HepG2 (cell line): ENCODE data around the gene RIPPLY2. TPM values are rescaled to one million over a fixed set of nuclear protein-coding genes. Genes with fewer than 3 reads are reported as not detected.

ENCODE experiments used
- DBP ChIP-seq: sonication (generic); formaldehyde crosslinking; IDR thresholded peaks from 2 replicates; pipeline ENCODE4 v1.4.0; 2020; ENCODE audit warnings: missing genetic modification reagents; ENCODE audit errors: not compliant biosample characterization
- GMEB2 ChIP-seq: IDR thresholded peaks from 2 replicates; pipeline ENCODE4 v1.6.1; 2016; ENCODE audit warnings: missing biosample characterization, missing genetic modification reagents, low read depth
- HDAC1 ChIP-seq: sonication (generic); formaldehyde crosslinking; IDR thresholded peaks from 2 replicates; pipeline ENCODE4 v1.5.1; 2020; ENCODE audit warnings: mild to moderate bottlenecking, missing genetic modification reagents
- HHEX ChIP-seq: IDR thresholded peaks from 2 replicates; pipeline ENCODE4 v1.6.1; 2016; ENCODE audit warnings: control low read depth
- KLF16 ChIP-seq, 2 experiments: sonication (generic) in 1 of 2; formaldehyde crosslinking in 1 of 2; IDR thresholded peaks; 2 replicates each; pipeline versions ENCODE4 v1.6.1 to v1.8.0; 2016 to 2023; ENCODE audit warnings: missing genetic modification reagents in 2 of 2, missing compliant biosample characterization in 1 of 2
- MZF1 ChIP-seq: sonication (generic); formaldehyde crosslinking; IDR thresholded peaks from 2 replicates; pipeline ENCODE4 v1.8.1; 2023; ENCODE audit warnings: mild to moderate bottlenecking, missing genetic modification reagents, borderline replicate concordance
- NFRKB ChIP-seq: fragments of 450-650 bp; IDR thresholded peaks from 2 replicates; pipeline ENCODE4 v1.6.1; 2017
- PHF20 ChIP-seq: sonication (generic); formaldehyde crosslinking; IDR thresholded peaks from 2 replicates; pipeline ENCODE4 v1.5.0; 2020; ENCODE audit warnings: mild to moderate bottlenecking, missing genetic modification reagents
- PREB ChIP-seq: sonication (generic); formaldehyde crosslinking; IDR thresholded peaks from 2 replicates; pipeline ENCODE4 v1.4.0; 2020; ENCODE audit warnings: missing genetic modification reagents
- ZFP36L2 ChIP-seq: sonication (generic); formaldehyde crosslinking; IDR thresholded peaks from 2 replicates; pipeline ENCODE4 v1.4.0; 2020; ENCODE audit warnings: missing genetic modification reagents
- ZHX1 ChIP-seq: sonication (generic); formaldehyde crosslinking; IDR thresholded peaks from 2 replicates; pipeline ENCODE4 v1.8.1; 2022; ENCODE audit warnings: low read depth, mild to moderate bottlenecking, missing genetic modification reagents
- ZNF256 ChIP-seq: sonication (generic); formaldehyde crosslinking; conservative IDR thresholded peaks from 2 replicates; pipeline ENCODE4 v1.4.0; 2020; ENCODE audit warnings: missing genetic modification reagents
- ZNF512B ChIP-seq: sonication (generic); formaldehyde crosslinking; IDR thresholded peaks from 2 replicates; pipeline ENCODE4 v1.5.1; 2020; ENCODE audit warnings: missing genetic modification reagents, mild to moderate bottlenecking, borderline replicate concordance
- ZNF577 ChIP-seq: sonication (generic); formaldehyde crosslinking; IDR thresholded peaks from 2 replicates; pipeline ENCODE4 v1.4.0; 2020; ENCODE audit warnings: mild to moderate bottlenecking, low read depth, missing genetic modification reagents, borderline replicate concordance
- ZNF616 ChIP-seq: sonication (generic); formaldehyde crosslinking; IDR thresholded peaks from 2 replicates; pipeline ENCODE4 v1.5.0; 2020; ENCODE audit warnings: low read depth, mild to moderate bottlenecking, missing genetic modification reagents
- ZNF768 ChIP-seq: sonication (generic); formaldehyde crosslinking; IDR thresholded peaks from 2 replicates; pipeline ENCODE4 v1.4.0; 2020; ENCODE audit warnings: missing genetic modification reagents
- ZNF790 ChIP-seq: sonication (generic); formaldehyde crosslinking; IDR thresholded peaks from 2 replicates; pipeline ENCODE4 v1.8.0; 2022; ENCODE audit warnings: missing genetic modification reagents, mild to moderate bottlenecking, borderline replicate concordance
- ZNF841 ChIP-seq: sonication (generic); formaldehyde crosslinking; IDR thresholded peaks from 2 replicates; pipeline ENCODE4 v1.8.1; 2023; ENCODE audit warnings: missing genetic modification reagents, borderline replicate concordance
- polyA plus RNA-seq, 8 experiments: library from polyadenylated mRNA; depleted of rRNA in 3 of 8; stranded (reverse) in 7 of 8; unstranded in 1 of 8; fragments of >200 nt; fragmentation: Illumina TruSeq in 4 of 8; extraction: Trizol in 4 of 8; gene quantifications; 2 replicates each; pipeline versions ENCODE4 v1.2.1 to v1.2.3, GENCODE V29; 2011 to 2016; ENCODE audit warnings: low read depth in 4 of 8, missing spikeins in 1 of 8, mixed read lengths in 1 of 8; ENCODE audit not compliant: insufficient read depth in 1 of 8
- total RNA-seq, 5 experiments: library from RNA; depleted of rRNA; stranded (reverse); fragments of >200 nt; fragmentation: Illumina TruSeq; extraction: Trizol; gene quantifications; 2 replicates each; pipeline ENCODE4 v1.2.3, GENCODE V29; 2016; ENCODE audit warnings: low read depth in 1 of 5

Gene RIPPLY2
- total and polyA plus RNA-seq, 2 of the 13 experiments (the other 11 are each of a cell fraction or from before 2014, with no cell fraction given), result not detected

- TF ChIP-seq ZNF512B (CRISPR knock-in tag) (no peak), PHF20 (CRISPR knock-in tag) (peak; percentile 93), HHEX (peak; percentile 75), HDAC1 (CRISPR knock-in tag) (peak; percentile 88), DBP (CRISPR knock-in tag) (peak; percentile 94), ZHX1 (peak; percentile 91), ZNF841 (CRISPR knock-in tag) (peak; percentile 54; the same call in 1 of the 2 replicates), ZNF256 (CRISPR knock-in tag) (peak; percentile 96), ZFP36L2 (CRISPR knock-in tag) (peak; percentile 99), ZNF616 (peak; percentile 97), ZNF790 (CRISPR knock-in tag) (peak; percentile 87; the same call in 1 of the 2 replicates), MZF1 (CRISPR knock-in tag) (0 out of 2 replicates have a peak, but pooled peaks have one; percentile 61), KLF16 (CRISPR knock-in tag; IDR thresholded peaks at IDR 0.05) (peak; percentile 68 to 100; a peak in 3 of 4 replicates), GMEB2 (CRISPR knock-in tag) (peak; percentile 95), PREB (CRISPR knock-in tag) (peak; percentile 97), ZNF768 (peak; percentile 37), NFRKB (no peak), ZNF577 (CRISPR knock-in tag) (0 out of 2 replicates have a peak, but pooled peaks have one; percentile 44)
These were observed 6.5 kb downstream of the RIPPLY2 start, which contains the start of gene CYB5R4 (continued) for GRCh38 chr6:83859410-83860358.
